ENCODE results near the gene ZBTB17. TPM values are rescaled to one million over a fixed set of nuclear protein-coding genes. Genes with fewer than 3 reads are reported as not detected.

ZBTB17 gene
- total RNA-seq, 1 donor from 2014 or later = 24.7 TPM

DNA sequence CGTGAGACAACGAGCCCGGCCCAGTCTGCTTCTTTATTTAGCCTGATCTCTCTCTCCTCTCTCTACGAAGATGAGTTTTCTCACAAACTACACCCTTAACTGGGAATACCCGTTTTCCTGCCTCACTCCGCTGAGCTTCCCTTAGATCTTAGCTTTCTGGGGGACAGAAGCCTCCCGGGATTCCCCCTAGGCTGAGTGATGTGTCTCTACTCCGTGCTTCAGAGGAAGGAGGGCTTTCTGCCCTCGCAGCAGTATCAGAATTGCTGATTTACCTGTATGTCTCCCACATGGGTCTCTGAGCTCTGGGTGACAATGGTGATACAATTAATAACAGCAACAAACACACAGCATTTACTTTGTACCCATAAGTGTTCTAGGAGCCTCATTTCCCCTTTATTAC lies 1.0 kb downstream of the ZBTB17 start:
- Histone ChIP-seq H3K27me3 (ENCODE audit: low read depth) (no peaks in the 10 kb centered on the region), H3K4me3 (peak overlapping the region; percentile 98), H3K36me3 (peaks cover 26% of the 10 kb centered on the region), H3K9me3 (replicated peaks) (peaks cover 4% of the 10 kb centered on the region), H3K27ac (replicated peaks) (no peak overlapping the region), H3K4me1 (peaks cover 40% of the 10 kb centered on the region)
- intact Hi-C loops (cut with micrococcal nuclease) = no loop called here
- no peak for DNase-seq
- TF ChIP-seq CTCF (IDR thresholded peaks at IDR 0.05; ENCODE audit: borderline replicate concordance) = no peak

GRCh38 chr1:15973772-15974171 lies 2.1 kb downstream of the ZBTB17 start:
- Histone ChIP-seq H3K9me3 (replicated peaks) (peaks cover 4% of the 10 kb centered on the region), H3K4me3 (no peak overlapping the region), H3K4me1 (peaks cover 40% of the 10 kb centered on the region), H3K27ac (replicated peaks) (no peak overlapping the region), H3K27me3 (ENCODE audit: low read depth) (no peaks in the 10 kb centered on the region), H3K36me3 (peaks cover 36% of the 10 kb centered on the region)
- DNase-seq = no peak
- intact Hi-C loops (cut with micrococcal nuclease) = no loop called here
- no peak for TF ChIP-seq CTCF (IDR thresholded peaks at IDR 0.05; ENCODE audit: borderline replicate concordance)

- no peak for TF ChIP-seq CTCF (IDR thresholded peaks at IDR 0.05; ENCODE audit: borderline replicate concordance)
- H3K27ac ChIP-seq (replicated peaks) = no peak overlapping the region
- H3K27me3 ChIP-seq (ENCODE audit: low read depth) = no peaks in the 10 kb centered on the region
- peaks cover 4% of the 10 kb centered on the region for H3K9me3 ChIP-seq (replicated peaks)
- H3K4me1 ChIP-seq = peaks cover 40% of the 10 kb centered on the region
- no peak overlapping the region for H3K4me3 ChIP-seq
- DNase-seq = no peak
- H3K36me3 ChIP-seq = peaks cover 42% of the 10 kb centered on the region
- intact Hi-C loops (cut with micrococcal nuclease) = no loop called here
Observed at GRCh38 chr1:15972409-15972808, 3.5 kb downstream of the ZBTB17 start.

- intact Hi-C loops (cut with micrococcal nuclease) = no loop called here
- Histone ChIP-seq H3K36me3 (peaks cover 42% of the 10 kb centered on the region), H3K27me3 (ENCODE audit: low read depth) (no peaks in the 10 kb centered on the region), H3K4me1 (peaks cover 48% of the 10 kb centered on the region), H3K9me3 (replicated peaks) (peaks cover 4% of the 10 kb centered on the region), H3K27ac (replicated peaks) (no peak overlapping the region), H3K4me3 (no peak overlapping the region)
- DNase-seq = no peak
- TF ChIP-seq CTCF (IDR thresholded peaks at IDR 0.05; ENCODE audit: borderline replicate concordance) = no peak
Observed at GRCh38 chr1:15970911-15971310, 5.0 kb downstream of the ZBTB17 start.

DNA sequence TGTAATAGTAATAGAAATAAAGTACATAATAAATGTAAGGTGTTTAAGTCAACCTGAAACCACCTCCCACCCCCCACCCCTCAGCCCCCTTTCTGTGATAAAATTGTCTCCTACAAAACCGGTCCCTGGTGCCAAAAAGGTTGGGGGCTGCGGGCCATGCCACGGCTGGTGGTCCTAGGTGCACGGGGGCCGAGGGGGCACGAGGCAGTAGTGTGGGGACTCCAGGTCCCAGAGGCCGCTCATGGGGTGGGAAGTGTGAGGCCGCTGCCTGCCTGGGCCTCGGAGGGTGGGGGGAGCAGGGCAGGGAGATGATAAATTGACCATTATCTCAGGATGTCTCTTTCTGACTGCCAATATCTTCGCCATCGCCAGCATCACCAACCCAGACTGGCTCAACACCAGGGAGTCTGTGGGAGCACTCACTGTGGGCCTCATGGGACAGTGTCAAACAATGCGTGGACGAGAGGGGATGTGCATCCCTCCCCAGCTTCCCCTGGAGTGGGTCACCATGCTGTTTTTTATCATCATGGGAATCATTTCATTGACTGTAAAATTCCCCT lies 6.5 kb downstream of the ZBTB17 start:
- Histone ChIP-seq H3K4me3 (no peak overlapping the region), H3K4me1 (peaks cover 48% of the 10 kb centered on the region), H3K9me3 (replicated peaks) (peaks cover 4% of the 10 kb centered on the region), H3K36me3 (peaks cover 42% of the 10 kb centered on the region), H3K27ac (replicated peaks) (no peak overlapping the region), H3K27me3 (ENCODE audit: low read depth) (no peaks in the 10 kb centered on the region)
- DNase-seq = no peak
- intact Hi-C loops (cut with micrococcal nuclease) = no loop called here
- no peak for TF ChIP-seq CTCF (IDR thresholded peaks at IDR 0.05; ENCODE audit: borderline replicate concordance)
